NCI-H82 treated with DMSO at 0.1 percent for 48 hours (cell line): ENCODE data around the gene HS6ST3.
A peak's percentile ranks its signal among the peaks of the same experiment; 100 is the strongest.
"Not testable (repeated sequence)": the region's sequence is repeated elsewhere in the genome, so short reads cannot be mapped to it uniquely, and the experiment has no call there.

Experiments used
- DNase-seq: peaks from one replicate; lab custom pipeline; 2025; ENCODE audit not compliant: unreplicated experiment; lab: John Stamatoyannopoulos, UW

HS6ST3 gene

GRCh38 chr13:96089749-96090239 lies at the start of gene HS6ST3:
TSS of gene HS6ST3 (plus strand) at chr13:96090107.
- no peak for DNase-seq

- no peak for DNase-seq
Measured at GRCh38 chr13:96041326-96042110, 48.4 kb upstream of the HS6ST3 start.

- no peak for DNase-seq
Measured at GRCh38 chr13:96044238-96044637, 45.7 kb upstream of the HS6ST3 start.

- DNase-seq, result not testable (repeated sequence)
Measured at GRCh38 chr13:96046449-96047126, 43.3 kb upstream of the HS6ST3 start.

- DNase-seq, result not testable (repeated sequence)
Measured at GRCh38 chr13:96050955-96051354, 39.0 kb upstream of the HS6ST3 start.

- not testable (repeated sequence) for DNase-seq
Measured at GRCh38 chr13:96051491-96051890, 38.4 kb upstream of the HS6ST3 start.

GRCh38 chr13:96051946-96052345 lies 38.0 kb upstream of the HS6ST3 start:
- not testable (repeated sequence) for DNase-seq

GRCh38 chr13:96052656-96053002 lies 37.3 kb upstream of the HS6ST3 start:
- peak; percentile 17 for DNase-seq

GRCh38 chr13:96053003-96053703 lies 36.8 kb upstream of the HS6ST3 start, which contains the start of gene UGGT2:
TSS of gene UGGT2 (minus strand) at chr13:96053401. CDS start at chr13:96053312, 89 bp downstream.
- DNase-seq, result peak; percentile 75

- no peak for DNase-seq
Measured at GRCh38 chr13:96065849-96066248, 24.1 kb upstream of the HS6ST3 start.

GRCh38 chr13:96068729-96069128 lies 21.2 kb upstream of the HS6ST3 start:
- no peak for DNase-seq

GRCh38 chr13:96071504-96071903 lies 18.4 kb upstream of the HS6ST3 start:
- DNase-seq, result no peak

GRCh38 chr13:96072392-96072791 lies 17.5 kb upstream of the HS6ST3 start:
- no peak for DNase-seq

- no peak for DNase-seq
Measured at GRCh38 chr13:96075953-96076543, 13.9 kb upstream of the HS6ST3 start.

- DNase-seq, result no peak
Measured at GRCh38 chr13:96080676-96081075, 9.2 kb upstream of the HS6ST3 start.

- no peak for DNase-seq
Measured at GRCh38 chr13:96081888-96082287, 8.0 kb upstream of the HS6ST3 start.

GRCh38 chr13:96082640-96083039 lies 7.3 kb upstream of the HS6ST3 start:
- no peak for DNase-seq

- no peak for DNase-seq
Measured at GRCh38 chr13:96086736-96087135, 3.2 kb upstream of the HS6ST3 start.

- no peak for DNase-seq
Measured at GRCh38 chr13:96089139-96089538, 768 bp upstream of the HS6ST3 start.

- no peak for DNase-seq
Measured at GRCh38 chr13:96090240-96091101, 564 bp downstream of the HS6ST3 start.
